Stimulated activated CD4-positive, alpha-beta T cell treated with anti-CD3 and anti-CD28 coated beads, Interleukin-4, amount 100 ng/mL, for 1 hour (primary cell): ENCODE results near the gene PTPRO.

Experiments used
- DNase-seq: peaks from one replicate; pipeline ENCODE4 v3.0.0-alpha.2; 2020

PTPRO gene

DNA sequence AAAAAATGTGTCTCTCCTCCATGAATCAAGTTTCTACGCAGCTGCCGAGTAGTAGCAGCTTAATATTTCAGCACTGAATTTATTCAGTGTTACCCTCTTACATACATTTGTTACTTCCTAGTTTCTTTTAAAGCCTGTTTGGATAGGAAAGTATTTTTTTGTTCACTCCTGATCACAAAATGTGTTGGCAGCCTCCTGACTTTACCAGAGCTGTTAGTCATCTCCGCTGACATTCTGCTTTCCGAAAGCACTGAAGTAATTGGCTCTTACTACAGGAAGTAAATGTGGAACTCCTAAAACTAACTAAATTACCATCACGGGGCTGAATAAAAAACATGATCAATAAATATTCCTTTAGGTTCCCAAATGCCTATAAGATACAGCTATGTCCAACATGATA lies 241.4 kb downstream of the PTPRO start:
- no peak for DNase-seq

DNA sequence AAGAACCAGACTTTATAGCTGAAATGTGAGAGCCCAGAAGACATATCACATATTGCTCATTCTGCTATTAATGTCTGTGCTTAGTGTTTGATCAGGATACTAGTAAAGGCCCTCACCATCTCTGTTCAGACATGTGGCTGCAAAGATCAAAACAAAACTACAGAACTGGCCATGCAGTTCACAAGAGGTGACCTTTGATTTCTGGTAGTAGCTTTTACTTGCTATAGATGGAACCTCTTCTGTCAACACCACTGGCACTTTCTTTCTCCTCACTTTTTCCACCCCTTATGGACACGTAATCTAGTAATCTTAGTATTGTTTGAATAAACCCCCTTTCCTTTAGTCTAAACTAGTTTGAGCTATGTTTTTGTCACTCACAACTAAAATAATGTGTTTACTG lies 252.0 kb downstream of the PTPRO start:
- DNase-seq: no peak

DNA sequence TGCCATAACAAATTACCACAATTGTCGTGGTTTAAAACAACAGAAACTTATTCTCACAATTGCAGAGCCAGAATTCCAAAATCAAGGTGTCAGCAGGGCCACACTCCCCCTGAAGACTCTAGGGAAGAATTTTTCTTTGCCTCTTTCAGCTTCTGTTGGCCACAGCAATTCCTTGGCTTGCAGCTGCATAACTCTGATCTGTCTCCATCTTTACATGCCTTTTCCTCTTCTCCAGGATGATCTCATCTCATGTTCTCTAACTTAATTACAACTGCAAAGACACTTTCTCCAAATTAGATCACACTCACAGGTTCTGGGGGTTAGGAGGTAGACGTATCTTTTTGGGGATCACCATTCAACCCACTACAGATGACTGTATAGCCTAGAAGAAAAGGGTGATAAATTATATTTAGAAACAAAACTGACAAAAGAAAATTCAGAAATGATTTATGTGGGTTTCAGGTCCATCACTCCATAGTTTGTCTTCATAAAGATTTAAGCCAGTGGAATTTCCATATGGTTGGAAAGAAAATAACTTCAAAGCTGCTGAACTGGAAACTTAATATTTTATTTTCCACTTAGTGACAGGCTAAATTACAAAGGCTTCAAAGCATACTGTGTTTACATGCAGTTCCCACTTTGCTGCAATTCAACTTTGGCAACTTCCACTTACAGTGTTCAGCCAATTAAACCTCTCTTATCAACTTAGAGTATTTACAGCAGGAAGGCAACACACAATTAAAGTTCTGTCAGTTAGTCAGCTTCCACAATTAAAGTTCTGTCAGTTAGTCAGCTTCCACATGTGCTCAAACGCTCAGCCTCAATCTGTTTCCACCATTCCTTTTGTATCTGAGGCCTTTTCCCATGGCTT lies 253.6 kb downstream of the PTPRO start:
- DNase-seq: no peak

DNA sequence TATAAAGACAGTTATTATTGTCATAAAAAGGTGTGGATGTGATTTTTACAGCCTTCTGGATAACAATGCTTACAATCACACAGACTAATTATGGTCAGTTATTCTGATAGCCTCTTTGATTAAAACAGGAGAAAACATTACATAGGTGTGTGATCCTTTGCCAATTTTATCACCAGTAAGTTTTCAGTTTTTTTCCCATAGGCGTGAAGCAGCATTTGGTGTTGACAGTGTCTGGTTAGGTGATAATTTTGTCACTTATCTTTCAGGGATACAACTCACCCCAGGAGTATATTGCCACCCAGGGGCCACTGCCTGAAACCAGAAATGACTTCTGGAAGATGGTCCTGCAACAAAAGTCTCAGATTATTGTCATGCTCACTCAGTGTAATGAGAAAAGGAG lies 258.1 kb downstream of the PTPRO start:
- DNase-seq: no peak

DNA sequence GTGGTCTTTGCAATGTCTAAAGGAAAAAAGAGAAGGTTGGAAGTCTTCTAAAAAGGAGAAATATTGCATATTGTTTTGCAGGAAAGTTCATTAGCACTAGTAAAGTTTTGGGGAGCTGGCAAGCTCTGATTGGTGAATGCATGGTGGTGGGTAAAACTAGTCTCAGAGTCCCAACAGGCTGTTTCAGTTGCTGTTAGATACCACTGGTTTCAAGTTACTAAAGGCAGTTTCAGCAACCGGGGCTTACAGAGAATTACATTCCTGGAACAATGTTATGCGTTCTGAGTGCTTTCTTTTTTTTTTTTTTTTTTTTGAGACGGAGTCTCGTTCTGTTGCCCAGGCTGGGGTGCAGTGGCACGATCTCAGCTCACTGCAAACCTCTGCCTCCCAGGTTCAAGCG lies 258.7 kb downstream of the PTPRO start:
- no peak for DNase-seq

DNA sequence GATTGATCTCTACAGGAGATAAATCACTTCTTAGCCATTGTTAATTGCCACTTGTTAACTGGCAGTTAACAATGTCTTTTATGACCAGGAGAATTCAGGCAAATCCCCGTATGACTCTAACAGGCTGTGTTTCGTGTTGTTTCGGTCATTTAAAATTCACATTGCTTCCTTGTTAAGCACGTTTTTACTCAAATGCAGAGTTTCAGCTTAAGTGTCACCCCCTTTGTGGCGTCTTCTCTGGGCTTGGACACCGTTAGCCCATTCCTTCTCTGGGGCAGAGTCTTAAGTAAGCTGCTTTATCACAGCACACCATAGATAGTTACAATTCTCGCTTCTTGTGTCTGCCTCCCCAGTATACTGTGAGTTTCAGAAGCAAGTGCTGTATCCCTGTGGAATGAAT lies 261.5 kb downstream of the PTPRO start:
- no peak for DNase-seq

DNA sequence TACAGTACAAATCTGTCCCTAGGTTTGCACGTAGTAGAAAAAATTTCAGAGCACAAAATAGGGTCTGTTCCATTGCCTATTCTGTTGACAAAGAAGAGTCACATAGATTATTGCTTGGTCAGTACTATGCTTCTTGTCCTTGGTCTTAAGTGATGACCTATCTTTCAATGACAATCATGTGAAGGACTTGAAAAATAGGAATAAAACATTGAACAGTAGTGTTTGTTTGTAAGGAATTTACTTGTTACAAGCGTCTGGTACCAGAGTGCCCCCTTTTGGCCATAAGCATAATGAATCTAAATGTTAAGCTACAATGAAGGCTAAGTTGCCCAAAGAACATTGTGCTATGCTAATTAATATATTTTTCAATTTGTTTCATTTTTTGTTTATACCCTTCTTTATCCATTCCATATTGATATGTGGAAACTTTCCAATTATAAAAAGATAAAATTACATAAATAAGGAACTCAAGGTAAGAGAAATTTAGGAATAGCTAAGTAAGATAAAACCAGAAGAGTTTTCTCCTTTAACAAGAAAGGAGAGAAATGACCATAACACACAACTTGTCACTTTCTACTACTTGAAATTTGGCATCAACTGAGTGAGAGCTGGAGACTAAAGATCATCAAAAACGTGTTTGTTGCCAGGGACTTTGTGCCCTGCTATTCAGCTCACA lies 262.2 kb downstream of the PTPRO start:
- DNase-seq: peak; percentile 9

DNA sequence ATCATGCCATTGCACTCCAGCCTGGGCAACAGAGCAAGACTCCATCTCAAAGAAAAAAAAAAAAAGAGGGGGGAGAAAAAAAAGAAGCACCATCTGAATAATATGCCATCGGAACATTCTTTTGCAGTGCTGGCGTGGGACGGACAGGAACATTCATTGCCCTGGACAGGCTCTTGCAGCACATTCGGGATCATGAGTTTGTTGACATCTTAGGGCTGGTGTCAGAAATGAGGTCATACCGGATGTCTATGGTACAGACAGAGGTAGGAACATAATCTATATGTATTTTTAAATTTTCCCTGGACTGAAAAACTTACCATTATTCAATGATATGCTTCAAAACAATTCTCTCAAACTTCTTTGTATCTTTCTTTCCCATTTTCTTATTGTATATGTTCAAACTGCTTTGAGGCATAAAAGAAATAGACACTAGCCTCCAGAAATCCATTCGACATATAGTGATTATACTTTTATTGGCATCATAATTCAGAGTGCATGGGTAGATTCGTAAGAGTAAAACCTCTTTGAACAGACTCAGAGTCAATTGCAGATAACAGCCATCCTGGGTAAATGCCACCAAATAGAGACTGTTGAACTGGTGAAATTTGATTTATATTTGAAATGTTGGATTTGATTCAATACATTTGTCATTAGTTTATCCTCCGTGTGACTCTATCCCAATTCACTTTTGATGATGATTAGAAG lies 267.2 kb downstream of the PTPRO start:
- DNase-seq: no peak

DNA sequence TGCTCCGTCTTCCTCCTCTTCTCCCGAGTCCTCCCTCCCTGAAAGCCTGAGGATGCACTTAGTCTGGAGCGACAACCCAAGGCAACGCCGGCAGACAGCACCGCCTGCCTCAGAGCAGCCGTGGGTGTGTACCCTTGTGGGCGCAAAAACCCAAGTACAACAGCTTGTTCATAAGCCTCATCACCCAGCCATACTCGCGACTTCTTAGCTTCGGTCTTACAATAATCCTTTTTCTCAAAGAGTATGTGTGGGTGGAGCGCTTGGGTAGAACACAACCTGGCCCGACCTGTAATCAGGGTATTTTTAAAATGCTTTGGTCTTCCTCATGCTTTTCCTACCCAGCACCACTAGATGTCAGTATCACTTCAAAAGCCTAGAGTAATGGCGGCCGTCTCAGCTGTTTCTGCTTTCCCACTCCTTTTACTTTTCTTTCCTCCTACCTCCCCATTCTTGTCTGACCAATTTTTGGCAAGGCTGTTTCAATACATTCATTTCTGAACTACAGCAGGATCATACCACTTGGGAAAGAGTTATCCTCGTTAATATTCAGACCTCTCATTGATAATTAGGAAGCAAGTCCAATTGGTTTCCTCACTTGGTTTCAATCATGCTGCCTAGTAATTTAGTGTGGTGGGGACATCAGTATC lies 268.0 kb downstream of the PTPRO start:
- DNase-seq: peak; percentile 12

DNA sequence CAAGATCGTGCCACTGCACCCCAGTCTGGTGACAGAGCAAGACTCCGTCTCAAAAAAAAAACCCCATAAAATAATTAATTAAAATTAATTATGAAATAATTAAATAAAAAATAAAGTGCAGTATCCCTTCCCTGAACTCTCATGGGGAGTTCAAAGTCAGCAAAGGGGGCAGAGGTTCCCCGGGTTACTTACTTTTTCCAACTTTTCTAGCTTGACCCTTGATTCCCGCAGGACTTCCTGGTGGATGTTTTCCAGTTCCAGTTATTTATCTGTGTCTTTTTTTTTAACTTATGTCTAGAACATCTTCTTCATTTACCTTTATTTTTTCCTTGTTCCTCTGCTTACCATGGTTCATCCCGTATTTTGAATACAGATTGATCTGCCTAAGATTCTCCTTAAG lies 269.5 kb downstream of the PTPRO start:
- no peak for DNase-seq

DNA sequence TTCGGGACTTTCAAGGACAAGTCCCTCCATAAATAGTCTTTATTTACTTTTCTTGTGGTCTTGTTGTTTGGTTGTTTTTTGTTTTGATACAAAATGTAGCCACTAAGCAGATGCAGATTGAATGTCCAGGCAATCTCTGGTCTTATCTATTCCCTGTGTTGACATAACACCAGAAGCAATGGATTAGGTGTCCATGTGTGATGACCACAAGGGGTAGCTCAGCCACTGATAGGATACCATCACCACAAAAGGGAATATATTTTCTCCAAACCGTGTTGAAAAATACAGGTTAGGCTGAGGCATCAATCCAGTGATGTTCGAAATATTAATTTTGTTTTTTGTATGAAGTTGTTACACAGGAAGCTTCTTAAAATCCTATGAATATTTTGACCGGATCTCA lies 270.6 kb downstream of the PTPRO start:
- no peak for DNase-seq

DNA sequence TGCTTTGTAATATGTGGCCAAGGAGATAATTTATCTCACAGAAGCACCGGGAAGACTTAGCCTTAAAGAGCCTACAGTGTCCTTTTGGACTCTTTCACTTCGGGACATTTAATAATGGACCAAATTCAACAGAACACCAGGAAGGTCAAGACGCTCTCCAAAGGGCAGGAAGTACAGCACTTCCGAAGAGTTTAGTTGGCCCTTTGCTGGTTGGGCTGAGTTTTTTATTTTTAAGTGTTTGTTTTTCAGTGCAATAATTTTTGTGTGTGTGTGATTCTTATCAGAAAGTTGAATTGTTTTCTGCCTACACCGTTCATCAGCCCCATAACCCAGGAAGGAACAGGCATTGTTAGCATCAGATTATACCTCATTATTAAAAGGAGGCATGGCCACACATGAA lies 273.9 kb downstream of the PTPRO start:
- DNase-seq: no peak

DNA sequence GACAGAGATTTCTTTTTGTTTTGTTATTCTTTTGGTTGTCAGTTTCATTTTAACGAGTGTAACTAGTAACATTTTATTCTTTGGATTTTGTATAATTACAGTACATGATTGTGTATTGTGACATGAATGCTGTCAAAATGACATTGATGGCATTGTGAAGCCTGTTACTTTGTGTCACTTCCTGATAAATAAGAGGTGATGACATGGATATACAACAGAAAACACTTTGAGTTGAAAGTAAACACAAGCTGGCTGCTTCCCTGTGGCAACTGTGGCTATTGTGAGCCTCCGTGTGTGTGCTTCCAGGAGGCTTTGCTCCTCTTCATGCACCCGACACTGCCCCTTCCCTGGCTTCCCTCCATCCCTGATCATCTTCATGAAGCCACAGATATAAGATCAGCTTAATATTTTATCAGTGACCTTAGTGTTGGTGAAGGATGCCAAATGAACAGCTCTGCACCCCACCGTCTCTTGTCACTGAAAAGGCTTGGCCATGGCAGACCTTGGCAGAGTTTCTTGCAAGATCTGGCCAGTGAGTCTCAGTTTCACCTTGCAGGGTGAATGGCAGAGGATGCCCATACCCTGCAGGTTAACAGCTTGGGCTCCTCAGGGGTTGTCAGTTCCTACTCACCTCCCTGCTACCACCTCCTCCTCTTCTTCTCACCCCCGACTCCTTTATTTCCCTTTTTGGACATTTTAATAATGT lies 275.0 kb downstream of the PTPRO start:
- DNase-seq: no peak

DNA sequence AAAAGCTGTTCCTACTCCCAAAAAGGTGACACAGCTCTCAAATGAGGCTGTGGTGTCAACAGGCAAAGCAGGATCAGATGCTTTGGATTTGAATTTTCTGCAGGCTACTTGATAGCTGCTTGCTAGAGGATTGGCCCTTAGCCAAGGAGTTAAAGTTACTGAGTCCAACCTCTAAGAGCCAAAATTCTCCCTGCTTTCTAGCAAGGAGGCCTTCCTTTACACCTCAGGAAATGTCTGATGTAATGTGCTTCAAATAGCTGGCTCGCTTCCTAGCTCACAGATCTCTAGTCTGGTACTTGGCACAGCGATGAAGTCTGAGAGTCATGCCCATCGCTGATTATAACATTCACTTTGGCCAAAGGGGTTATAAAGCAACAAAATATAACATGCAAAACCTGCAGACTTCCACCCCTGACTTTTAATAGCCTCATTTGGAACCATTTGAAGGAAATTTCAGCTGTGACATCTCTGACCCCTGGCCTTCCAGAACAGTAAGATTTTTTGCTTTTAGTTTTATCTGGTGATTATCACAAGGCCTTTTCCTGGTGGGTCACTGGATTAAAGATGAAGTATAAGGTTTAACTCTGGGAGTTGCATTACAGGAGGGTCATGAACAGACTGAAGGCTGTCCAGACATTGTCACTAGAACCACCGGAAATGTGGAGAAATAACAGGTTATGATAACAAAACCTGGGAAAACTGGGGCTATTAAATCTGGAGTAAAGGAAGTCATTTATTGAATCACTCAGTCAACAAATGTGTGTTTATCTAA lies 277.1 kb downstream of the PTPRO start:
- no peak for DNase-seq

DNA sequence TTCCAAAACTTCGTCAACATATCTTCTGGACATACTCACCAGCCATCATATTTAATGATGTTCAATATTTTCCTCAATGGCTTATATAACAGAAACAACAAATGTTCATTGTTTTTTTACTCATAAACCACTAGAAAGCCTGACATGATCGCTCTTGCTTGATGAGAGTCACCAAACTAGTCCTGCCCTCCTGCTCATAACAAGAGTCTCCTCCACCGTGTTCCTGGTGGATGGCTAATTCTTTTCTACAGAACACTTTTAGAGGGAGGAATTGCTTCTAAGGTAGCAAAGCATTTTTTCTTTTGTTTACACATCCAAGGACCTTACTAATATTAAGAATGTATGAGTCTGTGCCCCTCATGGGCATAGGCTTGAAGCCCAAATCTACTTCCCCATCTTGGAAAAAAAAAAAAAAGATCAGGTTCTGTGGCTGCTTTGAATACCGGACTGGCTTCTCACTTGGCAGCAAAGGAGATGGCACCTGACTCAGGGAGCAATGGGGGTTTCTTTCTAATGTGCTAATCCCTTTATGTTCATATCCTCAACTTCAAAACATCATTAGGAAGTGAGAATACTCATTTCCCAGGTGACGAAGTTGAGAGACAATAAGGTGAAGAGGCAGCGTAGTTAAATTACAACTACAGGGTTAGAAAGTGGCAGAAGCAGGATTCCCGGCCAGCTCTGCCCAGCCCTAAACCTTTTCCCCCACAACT lies 278.1 kb downstream of the PTPRO start:
- DNase-seq: no peak

DNA sequence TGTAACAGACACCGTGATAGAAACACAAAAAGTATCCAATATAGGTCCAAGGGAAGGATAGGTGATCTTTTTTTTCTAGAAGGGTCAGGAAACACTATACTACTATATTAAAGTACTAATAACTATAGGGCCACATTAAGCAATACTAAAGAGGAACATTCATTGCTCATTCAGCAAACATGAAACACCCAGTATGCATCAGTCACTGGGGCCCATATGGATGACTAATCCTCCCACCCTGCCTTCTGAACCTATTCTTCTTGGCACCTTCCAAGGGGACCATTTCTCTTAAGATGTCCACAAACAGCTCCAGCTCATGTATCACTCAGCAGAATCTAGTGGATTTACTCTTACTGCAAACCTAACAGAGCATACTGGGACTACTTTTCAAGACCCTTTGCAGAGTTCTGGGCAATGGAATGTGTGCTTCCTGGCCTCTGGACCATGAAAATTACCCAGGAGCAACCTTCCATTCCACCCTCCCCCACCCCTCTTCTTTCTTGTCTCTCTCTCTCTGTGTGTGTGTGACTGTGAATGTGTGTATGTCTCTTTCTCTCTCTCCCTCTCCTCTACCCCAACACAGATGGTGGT lies 279.0 kb downstream of the PTPRO start:
- no peak for DNase-seq

DNA sequence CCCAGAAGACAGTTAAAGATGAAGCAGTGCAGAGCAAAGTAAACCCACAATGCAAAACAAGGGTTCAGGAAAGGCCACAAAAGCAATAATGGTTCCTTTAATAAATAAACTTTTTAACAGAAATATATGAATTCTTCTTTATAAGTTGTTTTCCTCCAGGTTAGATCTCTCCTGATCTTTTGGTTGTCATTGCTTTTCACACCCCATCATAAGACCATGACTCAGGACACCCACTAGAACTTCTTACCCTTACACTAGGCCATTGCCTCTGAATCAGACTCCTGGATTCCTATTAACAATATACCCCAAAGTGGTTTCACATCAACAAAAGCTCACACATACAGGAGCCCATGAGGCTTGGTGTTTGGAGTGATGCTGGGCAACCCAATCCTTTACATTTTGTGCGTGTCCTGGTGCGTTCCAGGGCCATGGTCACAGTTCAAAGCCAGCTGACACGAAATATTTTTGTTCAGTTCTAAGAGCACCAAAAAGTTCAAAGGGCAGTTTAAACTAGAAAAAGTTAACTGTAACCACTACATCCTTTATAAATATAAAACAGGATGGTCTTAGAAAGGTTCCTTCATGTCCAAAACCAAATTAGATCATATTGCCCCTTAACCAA lies 279.9 kb downstream of the PTPRO start:
- DNase-seq: no peak

DNA sequence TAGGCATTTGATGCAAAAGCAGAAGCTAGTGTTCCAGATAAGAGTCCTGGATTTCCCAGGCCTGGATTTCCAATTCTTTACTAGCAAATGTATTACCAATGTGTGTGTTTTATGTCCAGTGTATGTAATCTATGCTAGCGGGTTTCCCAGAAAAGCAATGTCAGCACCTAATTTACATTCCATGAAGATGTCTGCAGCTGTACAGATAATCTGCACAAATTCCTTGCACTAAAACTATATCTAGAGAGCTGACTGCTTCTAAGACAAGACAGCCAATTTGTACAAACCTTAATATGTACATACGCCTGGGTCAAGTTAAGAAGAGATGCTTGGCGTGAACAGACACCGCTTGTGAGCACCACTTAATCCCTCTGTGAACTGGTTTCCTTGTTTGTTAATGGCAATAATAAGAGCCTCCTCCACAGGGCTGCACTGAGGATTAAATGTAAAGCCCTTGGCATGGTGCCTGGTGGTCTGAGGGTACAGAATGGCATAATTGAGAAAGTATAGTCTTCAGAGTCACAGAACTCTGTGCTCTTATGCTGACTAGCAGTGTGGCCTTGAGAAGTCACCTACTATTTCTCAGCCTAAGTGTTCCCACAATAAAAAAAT lies 281.3 kb downstream of the PTPRO start:
- DNase-seq: no peak

DNA sequence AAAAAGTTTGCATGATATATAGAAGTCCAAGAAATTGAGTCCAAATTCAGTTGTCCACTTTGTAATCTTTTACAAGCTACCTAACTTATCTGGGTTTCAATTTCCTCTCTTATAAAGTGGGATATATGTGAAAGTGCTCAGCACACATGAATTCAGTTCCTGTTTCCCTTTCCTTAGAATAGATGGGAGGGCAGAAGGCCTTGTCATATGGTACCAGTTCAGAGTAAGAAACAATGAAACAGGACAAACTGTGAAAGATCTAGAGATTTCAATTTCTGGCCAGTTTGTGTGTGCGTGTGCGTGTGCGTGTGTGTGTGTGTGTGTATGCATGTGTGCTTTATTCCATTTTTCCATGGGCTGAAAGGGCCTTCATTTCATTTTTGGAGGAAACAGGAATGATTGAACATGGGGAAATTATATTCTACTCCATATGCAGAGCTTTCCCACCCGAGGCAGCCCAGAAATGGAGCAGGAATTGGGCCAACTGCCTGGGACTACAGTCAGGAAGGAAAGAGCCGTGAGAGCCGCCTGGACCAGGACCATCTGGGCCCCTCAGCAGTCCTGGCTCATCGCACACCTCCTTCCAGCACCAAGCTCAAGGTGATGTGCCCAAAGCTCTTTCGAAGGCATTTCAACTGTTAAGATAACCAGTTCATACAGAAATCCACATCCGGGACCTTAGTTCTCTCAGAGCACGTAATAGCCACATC lies 283.7 kb downstream of the PTPRO start:
- DNase-seq: no peak
